22Rv1 (cell line): Measurements from ENCODE around the gene AHCYL2.

ENCODE experiments used
- ZFX ChIP-seq: fragments of 450-650 bp; IDR thresholded peaks from 2 replicates; pipeline ENCODE4 v1.6.1; 2017; ENCODE audit warnings: antibody characterized with exemption, borderline replicate concordance
- TF ChIP-seq, protein P1 (sequence below): fragments of 450-650 bp; IDR thresholded peaks from 2 replicates; pipeline ENCODE4 v1.5.1; 2017; ENCODE audit warnings: mild to moderate bottlenecking

DNA sequence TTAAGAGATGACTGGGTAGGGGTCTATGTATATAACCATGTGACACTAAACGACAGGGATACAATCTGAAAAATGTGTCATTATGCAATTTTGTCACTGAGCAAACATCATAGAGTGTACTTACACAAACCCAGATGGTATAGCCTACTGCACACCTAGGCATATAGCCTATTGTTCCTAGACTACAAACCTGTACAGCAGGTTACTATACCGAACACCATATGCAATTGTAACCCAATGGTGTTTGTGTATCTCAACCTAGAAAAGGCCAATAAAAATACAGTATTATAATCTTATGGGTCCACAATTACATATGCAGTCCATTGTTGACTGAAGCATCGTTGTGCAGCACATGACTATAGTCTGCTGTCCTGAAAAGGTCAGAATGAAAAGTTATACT, 232.3 kb downstream of the AHCYL2 start:
- TF ChIP-seq, protein P1, sequence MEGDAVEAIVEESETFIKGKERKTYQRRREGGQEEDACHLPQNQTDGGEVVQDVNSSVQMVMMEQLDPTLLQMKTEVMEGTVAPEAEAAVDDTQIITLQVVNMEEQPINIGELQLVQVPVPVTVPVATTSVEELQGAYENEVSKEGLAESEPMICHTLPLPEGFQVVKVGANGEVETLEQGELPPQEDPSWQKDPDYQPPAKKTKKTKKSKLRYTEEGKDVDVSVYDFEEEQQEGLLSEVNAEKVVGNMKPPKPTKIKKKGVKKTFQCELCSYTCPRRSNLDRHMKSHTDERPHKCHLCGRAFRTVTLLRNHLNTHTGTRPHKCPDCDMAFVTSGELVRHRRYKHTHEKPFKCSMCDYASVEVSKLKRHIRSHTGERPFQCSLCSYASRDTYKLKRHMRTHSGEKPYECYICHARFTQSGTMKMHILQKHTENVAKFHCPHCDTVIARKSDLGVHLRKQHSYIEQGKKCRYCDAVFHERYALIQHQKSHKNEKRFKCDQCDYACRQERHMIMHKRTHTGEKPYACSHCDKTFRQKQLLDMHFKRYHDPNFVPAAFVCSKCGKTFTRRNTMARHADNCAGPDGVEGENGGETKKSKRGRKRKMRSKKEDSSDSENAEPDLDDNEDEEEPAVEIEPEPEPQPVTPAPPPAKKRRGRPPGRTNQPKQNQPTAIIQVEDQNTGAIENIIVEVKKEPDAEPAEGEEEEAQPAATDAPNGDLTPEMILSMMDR, result no peak
- TF ChIP-seq ZFX, result no peak
